HepG2 (cell line): ENCODE data around the gene CAMKMT. TPM values are rescaled to one million over a fixed set of nuclear protein-coding genes. Genes with fewer than 3 reads are reported as not detected.

Experiments
- ATAC-seq: fragments of 200-7000 bp; cut with Tn5 transposase; 3 replicates; pipeline ENCODE4 v1.9.1; 2020; ENCODE audit warnings: mild to moderate bottlenecking, moderate library complexity
- BruUV-seq: library from RNA; stranded (reverse); fragments of 400-500 nt; replicated peaks from 2 replicates; lab custom pipeline; 2021; lab: Mats Ljungman, UMichigan
- CTCF ChIA-PET: fragments of 300-600 bp; formaldehyde crosslinking; extraction: SDS; loops from one replicate; lab custom pipeline; 2021; ENCODE audit warnings: low total read pairs, inconsistent platforms, low intra/inter-chr PET ratio; lab: Yijun Ruan, JAX
- POLR2A ChIA-PET: fragments of 350-600 bp; sonication (Branson Sonifier 250); formaldehyde crosslinking; loops from one replicate; lab custom pipeline; 2020; ENCODE audit warnings: antibody characterized with exemption, inconsistent platforms; lab: Yijun Ruan, JAX
- DNase-seq: peaks from one replicate; pipeline ENCODE4 v3.0.0-alpha.2; 2015; ENCODE audit warnings: low spot score
- FAIRE-seq: peaks from 3 replicates; lab custom pipeline; 2011; peaks lifted over from hg19 to GRCh38; lab: Jason Lieb, UNC
- H2AFZ ChIP-seq: one replicate; pipeline ENCODE4 v1.6.1; 2011; ENCODE audit warnings: low read length, inconsistent platforms
- H3K27ac ChIP-seq: fragments of 300-600 bp; 3 replicates; pipeline ENCODE4 v1.8.0; 2011; ENCODE audit warnings: mixed run types, mild to moderate bottlenecking, mixed read lengths, low read length, inconsistent platforms; ENCODE audit not compliant: insufficient read depth; ENCODE audit errors: extremely low read length
- H3K27me3 ChIP-seq, 2 experiments: fragments of 200-600 bp in 1 of 2; 2 replicates in 1 of 2; 3 replicates in 1 of 2; pipeline versions ENCODE4 v1.6.0 to v1.8.0; 2011; ENCODE audit warnings: low read length in 2 of 2, mild to moderate bottlenecking in 2 of 2, moderate library complexity in 2 of 2, inconsistent platforms in 1 of 2; ENCODE audit not compliant: insufficient read depth in 2 of 2, control insufficient read depth in 1 of 2
- H3K36me3 ChIP-seq, 2 experiments: fragments of 200-600 bp in 1 of 2; replicated peaks in 1 of 2; 2 replicates in 1 of 2; 3 replicates in 1 of 2; pipeline versions ENCODE4 v1.5.1 to v1.8.0; 2011; ENCODE audit warnings: low read length in 2 of 2, inconsistent platforms in 1 of 2; ENCODE audit not compliant: insufficient read depth in 2 of 2, control insufficient read depth in 1 of 2
- H3K4me1 ChIP-seq: 2 replicates; pipeline ENCODE4 v1.5.1; 2012; ENCODE audit warnings: low read length, inconsistent platforms; ENCODE audit not compliant: insufficient read depth
- H3K4me2 ChIP-seq: 2 replicates; pipeline ENCODE4 v1.6.0; 2011; ENCODE audit warnings: low read depth, low read length, inconsistent platforms
- H3K4me3 ChIP-seq, 3 experiments: fragments of 200-600 bp in 1 of 3; sonication (generic), shearing (Covaris generic) in 1 of 3; replicated peaks in 1 of 3; 2 replicates each; pipeline ENCODE4 v1.5.1; 2011 to 2016; ENCODE audit warnings: low read length in 3 of 3, inconsistent platforms in 2 of 3, low read depth in 2 of 3, mild to moderate bottlenecking in 2 of 3, control low read depth in 1 of 3, mixed read lengths in 1 of 3; ENCODE audit not compliant: insufficient read depth in 1 of 3
- H3K79me2 ChIP-seq: one replicate; pipeline ENCODE4 v1.6.1; 2011; ENCODE audit warnings: low read length, inconsistent platforms; ENCODE audit not compliant: insufficient read depth
- H3K9ac ChIP-seq: 2 replicates; pipeline ENCODE4 v1.6.0; 2011; ENCODE audit warnings: mild to moderate bottlenecking, low read depth, low read length, inconsistent platforms; ENCODE audit not compliant: insufficient read depth
- H3K9me3 ChIP-seq: 2 replicates; pipeline ENCODE4 v1.5.1; 2012; ENCODE audit warnings: mild to moderate bottlenecking, low read length
- H4K20me1 ChIP-seq: 2 replicates; pipeline ENCODE4 v1.6.0; 2011; ENCODE audit warnings: inconsistent platforms, mild to moderate bottlenecking, low read length, moderate library complexity; ENCODE audit not compliant: insufficient read depth
- ARNT2 ChIP-seq: sonication (generic); formaldehyde crosslinking; IDR thresholded peaks from 2 replicates; pipeline ENCODE4 v1.8.0; 2022; ENCODE audit warnings: mild to moderate bottlenecking, low read depth, missing genetic modification reagents, moderate library complexity
- CEBPB ChIP-seq: IDR thresholded peaks from 2 replicates; pipeline ENCODE4 v1.6.1; 2011; ENCODE audit warnings: low read depth, low read length, improper control_type of control experiment, borderline replicate concordance
- HOXA5 ChIP-seq: sonication (generic); formaldehyde crosslinking; IDR thresholded peaks from 2 replicates; pipeline ENCODE4 v1.4.0; 2020; ENCODE audit warnings: missing genetic modification reagents
- JARID2 ChIP-seq: sonication (generic); formaldehyde crosslinking; IDR thresholded peaks from 2 replicates; pipeline ENCODE4 v1.8.1; 2023; ENCODE audit warnings: missing genetic modification reagents, inconsistent platforms; ENCODE audit not compliant: insufficient replicate concordance
- ZBTB1 ChIP-seq: sonication (generic); formaldehyde crosslinking; IDR thresholded peaks from 2 replicates; pipeline ENCODE4 v1.4.0; 2020; ENCODE audit warnings: missing genetic modification reagents, borderline replicate concordance
- ZNF30 ChIP-seq: sonication (generic); formaldehyde crosslinking; IDR thresholded peaks from 2 replicates; pipeline ENCODE4 v1.5.0; 2020; ENCODE audit warnings: mild to moderate bottlenecking, missing genetic modification reagents
- ZNF567 ChIP-seq: sonication (generic); formaldehyde crosslinking; IDR thresholded peaks from 2 replicates; pipeline ENCODE4 v1.8.1; 2023; ENCODE audit warnings: mild to moderate bottlenecking, missing genetic modification reagents, borderline replicate concordance
- WGBS: methylation state at CpG from one replicate; pipeline ENCODE4 v1.1.6; 2017; ENCODE audit warnings: low lambda C conversion rate; 5-methylcytosine and 5-hydroxymethylcytosine counted together
- in situ Hi-C: cut with HindIII; loops from 2 replicates; pipeline ENCODE4 v1.10.0; 2017; ENCODE audit warnings: low pct_unique_long_range_greater_than_20kb; ENCODE audit not compliant: extremely low pct_ligation_motif_present
- intact Hi-C: fragments of 100-400 bp; cut with micrococcal nuclease; formaldehyde crosslinking; loops from one replicate; pipeline ENCODE4 v1.10.0; 2022; ENCODE audit not compliant: unreplicated experiment
- polyA plus RNA-seq, 8 experiments: library from polyadenylated mRNA; depleted of rRNA in 3 of 8; stranded (reverse) in 7 of 8; unstranded in 1 of 8; fragments of >200 nt; fragmentation: Illumina TruSeq in 4 of 8; extraction: Trizol in 4 of 8; gene quantifications; 2 replicates each; pipeline versions ENCODE4 v1.2.1 to v1.2.3, GENCODE V29; 2011 to 2016; ENCODE audit warnings: low read depth in 4 of 8, missing spikeins in 1 of 8, mixed read lengths in 1 of 8; ENCODE audit not compliant: insufficient read depth in 1 of 8
- total RNA-seq, 5 experiments: library from RNA; depleted of rRNA; stranded (reverse); fragments of >200 nt; fragmentation: Illumina TruSeq; extraction: Trizol; gene quantifications; 2 replicates each; pipeline ENCODE4 v1.2.3, GENCODE V29; 2016; ENCODE audit warnings: low read depth in 1 of 5

CAMKMT gene
- total and polyA plus RNA-seq, 2 of the 13 experiments (the other 11 are each of a cell fraction or from before 2014, with no cell fraction given): 6.9 to 20.8 TPM

- no peak for TF ChIP-seq ZNF30 (CRISPR knock-in tag)
- no peak for TF ChIP-seq HOXA5 (CRISPR knock-in tag)
- TF ChIP-seq JARID2 (CRISPR knock-in tag): no peak
- no peak for TF ChIP-seq ZNF567 (CRISPR knock-in tag)
Measured at GRCh38 chr2:44580875-44581515, 219.2 kb downstream of the CAMKMT start (continued).

- H3K79me2 ChIP-seq: no peaks in the 10 kb centered on the region
- no peaks in the 10 kb centered on the region for H3K36me3 ChIP-seq
- no peak overlapping the region for H3K27ac ChIP-seq
- FAIRE-seq (no peak), DNase-seq (no peak), ATAC-seq (no peak)
- no peak overlapping the region for H2AFZ ChIP-seq
- in situ Hi-C loops (no loop called here), intact Hi-C loops (no loop called here)
- no peaks in the 10 kb centered on the region for H3K9me3 ChIP-seq
- CTCF ChIA-PET: no interaction called here
- H4K20me1 ChIP-seq: no peaks in the 10 kb centered on the region
- no peaks in the 10 kb centered on the region for H3K4me1 ChIP-seq
- BruUV-seq: no TSS peak
- no peak overlapping the region for H3K4me2 ChIP-seq
- no peaks in the 10 kb centered on the region for H3K27me3 ChIP-seq
- POLR2A ChIA-PET: no interaction called here
- H3K4me3 ChIP-seq: no peak overlapping the region
- no peak overlapping the region for H3K9ac ChIP-seq
- WGBS: 78% methylated on average over 3 of the region's 3 CpGs
- peak; percentile 41; the same call in 1 of the 2 replicates for TF ChIP-seq CEBPB
- TF ChIP-seq ZBTB1: no peak
- no peak for TF ChIP-seq ARNT2 (CRISPR knock-in tag)
Measured at GRCh38 chr2:44582363-44583008, 220.7 kb downstream of the CAMKMT start.
